ENCODE measurements around the gene SAMD14.

GRCh38 chr17:50166518-50167181 is 36.7 kb upstream of the SAMD14 start:
- TF ChIP-seq CTCF (IDR thresholded peaks at IDR 0.05; ENCODE audit: borderline replicate concordance, extremely low read depth, low read length, poor library complexity, severe bottlenecking) (no peak), EZH2 (IDR thresholded peaks at IDR 0.05; ENCODE audit: borderline replicate concordance, low read depth, low read length, severe bottlenecking) (no peak)

Data from DND-41 (cell line).